HG02623 (cell line): ENCODE results near the gene CADM2.
"Not testable (repeated sequence)": the region's sequence is repeated elsewhere in the genome, so short reads cannot be mapped to it uniquely, and the experiment has no call there.

ENCODE experiments used
- ATAC-seq: cut with Tn5 transposase; IDR thresholded peaks from one replicate; pipeline ENCODE4 v1.9.1; 2021; ENCODE audit warnings: moderate library complexity; ENCODE audit not compliant: unreplicated experiment

Gene CADM2

GRCh38 chr3:84958495-84959469 is at the start of gene CADM2:
Gene CADM2, plus strand, starts transcription at chr3:84958989.
- peak; percentile 97 for ATAC-seq

DNA sequence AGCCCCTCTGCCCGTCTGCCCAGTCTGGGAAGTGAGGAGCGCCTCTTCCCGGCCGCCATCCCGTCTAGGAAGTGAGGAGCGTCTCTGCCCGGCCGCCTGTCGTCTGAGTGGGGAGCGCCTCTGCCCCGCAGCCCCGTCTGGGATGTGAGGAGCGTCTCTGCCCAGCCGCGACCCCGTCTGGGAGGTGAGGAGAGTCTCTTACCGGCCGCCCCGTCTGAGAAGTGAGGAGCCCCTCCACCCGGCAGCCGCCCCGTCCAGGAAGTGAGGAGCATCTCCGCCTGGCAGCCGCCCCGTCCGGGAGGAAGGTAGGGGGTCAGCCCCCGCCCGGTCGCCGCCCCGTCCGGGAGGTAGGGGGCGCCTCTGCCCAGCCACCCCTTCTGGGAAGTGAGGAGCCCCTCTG is 40.2 kb upstream of the CADM2 start:
- ATAC-seq: not testable (repeated sequence)

GRCh38 chr3:84922682-84923081 is 36.1 kb upstream of the CADM2 start:
- no peak for ATAC-seq

GRCh38 chr3:84925571-84925970 is 33.2 kb upstream of the CADM2 start:
- no peak for ATAC-seq

DNA sequence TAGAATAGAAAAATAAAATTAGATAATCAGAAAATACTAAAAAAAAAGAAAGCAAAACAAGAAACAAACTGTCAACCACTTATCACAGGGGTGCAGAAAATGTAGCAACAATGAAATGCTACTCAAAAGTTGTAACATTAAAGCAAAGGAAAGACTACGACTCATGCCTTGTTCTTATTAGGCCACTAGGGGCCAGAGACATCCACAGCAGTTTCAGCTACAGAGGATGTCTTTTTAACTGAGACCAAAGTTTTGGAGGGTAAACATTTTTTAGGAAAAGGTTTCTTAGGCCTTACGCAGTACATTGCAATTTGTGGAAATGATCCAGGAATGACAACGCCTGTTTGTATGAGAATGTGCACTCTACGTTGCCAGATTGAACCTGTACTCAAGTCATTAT is 15.4 kb upstream of the CADM2 start:
- no peak for ATAC-seq

DNA sequence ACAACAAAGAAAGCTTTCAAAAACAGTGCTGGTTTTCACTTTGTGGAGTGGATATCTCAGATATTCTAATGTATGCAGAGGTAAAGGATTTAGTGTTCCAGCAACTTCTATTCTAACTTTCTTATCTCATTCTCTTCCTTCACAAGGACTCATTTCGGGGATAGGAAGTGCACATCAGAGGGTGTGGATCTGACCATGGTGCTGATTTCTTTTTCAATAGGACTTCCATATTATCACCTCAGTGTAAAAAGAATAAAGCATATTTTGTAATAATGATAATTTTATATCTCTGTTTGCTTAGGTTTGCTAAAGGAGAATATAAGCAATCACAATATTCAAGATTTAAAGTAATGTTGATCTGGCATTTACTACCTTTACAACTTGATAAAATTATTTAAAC is 12.5 kb upstream of the CADM2 start:
- no peak for ATAC-seq

DNA sequence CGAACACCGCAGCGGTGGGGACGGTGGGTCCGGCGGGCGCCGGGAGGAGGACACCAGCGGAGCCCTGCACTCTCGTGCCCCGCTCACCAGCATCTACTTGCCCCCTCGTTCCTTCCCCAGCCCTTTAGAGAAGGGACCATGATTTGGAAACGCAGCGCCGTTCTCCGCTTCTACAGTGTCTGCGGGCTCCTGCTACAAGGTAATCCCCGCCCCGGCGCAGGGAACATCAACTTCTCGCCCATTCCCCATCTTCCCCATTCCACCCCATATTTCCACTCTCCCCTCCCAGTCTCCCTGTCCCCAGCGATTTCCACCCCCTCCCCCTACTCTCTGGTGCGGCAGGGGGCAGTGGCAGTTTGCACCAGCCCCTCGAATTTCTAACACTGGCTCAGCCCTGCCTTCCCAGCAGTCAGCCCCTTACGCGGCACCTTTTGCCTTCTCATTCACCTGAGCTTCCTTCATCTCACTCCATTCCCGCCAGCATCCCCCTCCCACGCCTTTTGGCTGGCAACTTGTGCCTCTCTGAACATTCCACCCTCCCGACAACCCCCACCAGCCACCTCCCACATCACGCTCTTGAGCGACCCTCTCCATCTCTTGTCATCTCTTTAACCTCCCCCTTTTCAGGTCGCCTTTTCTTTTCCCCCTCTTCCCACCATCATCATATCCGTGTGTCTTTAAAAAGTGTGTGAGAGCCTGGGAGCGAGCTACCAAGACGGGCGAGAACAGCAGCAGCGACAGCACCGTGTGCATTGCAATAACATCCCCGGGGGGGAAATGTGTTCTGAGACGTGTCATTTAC is 882 bp downstream of the CADM2 start:
- ATAC-seq: no peak

DNA sequence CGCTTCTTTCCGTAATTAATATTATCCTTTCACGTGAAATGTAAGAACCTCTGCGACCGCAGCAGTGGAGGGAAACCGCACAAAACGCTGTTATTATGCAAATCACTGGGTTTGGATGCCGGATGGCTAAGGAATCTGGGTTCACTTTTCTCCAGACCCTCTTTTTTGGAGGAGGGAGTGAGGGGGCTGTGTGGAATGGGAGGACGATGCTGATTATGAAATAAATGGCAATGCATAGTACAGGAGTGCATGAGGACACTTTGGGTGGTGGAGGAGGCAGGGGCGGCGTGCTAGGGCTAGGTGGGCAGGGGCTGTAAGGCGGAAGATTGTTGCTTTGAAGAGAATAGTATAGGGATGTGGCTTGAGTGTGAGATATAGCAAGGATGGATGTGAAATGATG is 1.8 kb downstream of the CADM2 start:
- ATAC-seq: no peak

DNA sequence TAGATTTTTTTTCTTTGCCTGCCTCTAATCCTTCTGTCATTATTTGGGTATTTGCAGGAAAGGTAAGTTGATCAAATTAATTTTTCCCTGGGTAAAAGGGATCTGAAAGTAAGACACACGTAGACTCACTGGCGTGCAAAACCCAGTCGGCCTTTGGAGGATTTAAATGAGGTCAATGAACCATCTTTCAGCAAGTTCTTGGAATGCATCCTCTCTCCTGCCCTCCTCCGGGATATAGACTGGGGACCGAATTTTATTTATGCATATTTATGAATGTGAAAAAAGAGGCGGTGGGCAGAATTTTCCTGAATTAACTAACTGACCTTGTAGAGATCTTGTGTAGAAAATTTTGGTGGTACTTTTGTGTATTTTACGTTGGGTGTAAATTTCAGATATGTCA is 2.2 kb downstream of the CADM2 start:
- no peak for ATAC-seq

DNA sequence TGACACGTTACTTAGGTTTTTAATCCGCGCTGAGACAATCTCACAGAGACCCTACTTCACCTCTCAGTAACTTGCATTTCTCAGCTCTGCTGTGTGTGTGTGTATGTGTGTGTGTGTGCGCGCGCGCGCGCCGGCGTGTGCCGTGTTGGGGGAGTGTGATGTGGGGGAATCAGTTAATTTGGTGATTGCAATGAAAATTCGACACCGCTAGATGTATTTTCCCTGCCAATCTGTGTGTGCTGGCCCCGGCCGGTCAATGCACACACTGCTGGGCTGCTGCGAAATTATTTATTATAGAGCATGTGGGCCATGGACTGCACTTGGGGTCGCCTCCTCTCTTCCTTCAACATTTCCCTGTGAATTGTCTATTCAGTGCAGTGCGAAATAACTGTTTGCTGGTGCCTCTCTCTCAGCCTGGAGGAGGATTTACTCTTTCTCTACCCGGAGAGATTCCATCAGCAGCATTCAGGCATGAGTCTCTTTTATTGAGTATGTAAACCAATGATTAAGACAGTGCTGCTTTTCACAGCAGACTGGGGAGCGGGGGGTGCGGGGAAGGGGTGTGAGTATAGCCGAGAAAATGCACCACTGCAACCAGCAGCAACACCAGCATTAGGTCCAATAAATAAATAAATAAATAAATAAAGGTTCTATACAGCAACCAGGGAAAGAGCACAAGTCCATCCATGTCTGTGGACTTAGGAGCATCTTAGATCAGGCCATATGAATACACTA is 2.9 kb downstream of the CADM2 start:
- no peak for ATAC-seq

DNA sequence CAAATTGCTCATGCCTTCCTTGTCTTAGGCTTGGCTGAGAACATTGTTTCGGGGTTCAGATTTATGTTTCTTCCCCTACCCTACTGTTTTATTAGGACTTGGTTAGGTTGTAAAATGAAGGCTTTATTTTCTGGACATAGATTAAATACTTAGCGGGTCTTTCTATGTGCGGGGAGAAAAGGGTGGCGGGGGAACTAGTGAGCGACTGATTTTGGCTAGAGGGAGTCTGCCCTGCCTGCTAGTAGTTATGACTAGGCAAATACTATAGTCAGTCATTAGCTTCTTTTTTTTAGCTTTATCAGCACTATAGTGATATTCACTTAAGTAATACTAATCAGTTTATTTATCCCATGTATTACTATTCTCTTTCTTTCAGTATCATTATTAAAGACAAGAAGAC is 3.6 kb downstream of the CADM2 start:
- ATAC-seq: no peak

- no peak for ATAC-seq
Measured at GRCh38 chr3:84963137-84963536, 4.3 kb downstream of the CADM2 start.

DNA sequence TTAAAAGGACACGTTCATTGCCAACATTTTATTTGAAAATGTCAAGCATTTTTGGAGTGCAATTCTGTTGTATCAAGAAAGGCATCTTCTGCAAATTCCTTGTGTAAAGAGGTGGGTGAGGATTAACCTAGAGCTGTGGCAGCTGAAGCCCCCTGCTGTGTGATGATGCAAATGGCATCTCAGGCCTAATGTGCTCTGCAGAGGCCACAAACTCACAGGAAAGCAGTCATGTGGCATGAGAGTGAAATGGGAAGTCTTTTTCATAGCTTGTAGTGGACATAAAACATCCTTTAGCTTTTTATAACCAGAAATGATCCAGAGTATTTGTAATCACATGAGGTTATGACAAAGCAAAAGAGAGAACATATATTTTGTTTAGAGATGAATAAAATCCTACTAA is 6.4 kb downstream of the CADM2 start:
- ATAC-seq: no peak

DNA sequence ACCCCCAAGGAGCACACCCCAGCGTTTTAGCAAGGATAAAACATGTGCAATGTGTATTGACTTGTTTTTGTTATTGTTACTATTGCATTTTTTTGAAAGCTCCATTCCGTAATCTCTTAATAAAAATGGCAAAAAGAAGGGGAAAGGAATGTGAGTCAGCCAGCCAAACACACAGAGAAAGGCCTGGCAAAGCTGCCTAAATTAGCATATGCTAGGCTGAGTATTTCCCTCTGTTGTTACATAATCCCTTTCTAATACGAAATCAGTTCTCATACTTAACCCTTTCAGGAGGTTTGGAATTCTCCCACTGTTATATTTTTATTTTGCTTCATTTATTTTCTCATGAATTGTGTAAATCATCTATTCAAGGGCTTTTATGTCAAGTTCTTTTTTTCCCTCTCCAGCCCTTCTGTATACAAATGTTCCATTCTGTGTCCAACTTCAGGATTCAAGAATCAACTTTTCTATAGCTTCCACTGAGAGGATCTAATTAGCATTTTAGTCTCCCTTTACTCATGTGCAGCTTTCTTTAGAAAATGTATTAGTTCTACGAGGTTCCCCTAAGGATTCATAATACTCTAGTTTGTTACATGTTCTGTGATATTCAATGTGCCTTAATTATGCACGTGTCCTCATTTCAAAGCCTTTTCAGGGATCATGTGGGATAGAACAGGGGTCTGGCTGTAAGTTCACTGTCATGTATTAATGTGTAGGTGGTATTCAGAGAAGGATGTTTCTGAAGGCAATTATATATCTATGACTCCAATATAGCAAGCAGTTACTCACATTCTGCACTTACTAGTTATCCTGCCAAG is 9.2 kb downstream of the CADM2 start:
- ATAC-seq: no peak

- ATAC-seq: no peak
Measured at GRCh38 chr3:84968701-84969235, 10.0 kb downstream of the CADM2 start.

- no peak for ATAC-seq
Measured at GRCh38 chr3:84974347-84974746, 15.6 kb downstream of the CADM2 start.

- ATAC-seq: no peak
Measured at GRCh38 chr3:84977021-84977420, 18.2 kb downstream of the CADM2 start.

DNA sequence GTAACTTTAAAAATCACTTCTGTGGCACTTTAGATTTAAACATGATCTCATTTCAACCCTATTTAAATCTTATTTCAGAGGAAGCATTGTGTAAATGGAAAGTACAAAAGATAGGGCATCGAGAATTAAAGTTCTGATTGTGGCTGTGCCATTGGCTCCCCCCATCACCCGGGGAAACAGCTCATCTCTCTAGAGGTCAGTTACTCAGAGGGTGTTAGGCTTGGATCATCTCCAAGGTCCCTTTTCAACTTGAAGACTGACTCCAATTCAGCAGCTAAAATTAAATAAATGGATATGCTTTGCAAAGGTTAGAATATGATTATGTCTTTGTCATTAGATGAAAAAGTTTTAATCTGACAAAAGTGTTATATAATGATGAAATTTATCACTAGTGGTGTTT is 20.1 kb downstream of the CADM2 start:
- no peak for ATAC-seq

- no peak for ATAC-seq
Measured at GRCh38 chr3:84980011-84980410, 21.2 kb downstream of the CADM2 start.

- no peak for ATAC-seq
Measured at GRCh38 chr3:84980456-84980855, 21.7 kb downstream of the CADM2 start.
